Panc1 (cell line): ENCODE data around the gene ITGA11. TPM values are rescaled to one million over a fixed set of nuclear protein-coding genes. Genes with fewer than 3 reads are reported as not detected.

Experiments used
- ATAC-seq: fragments of 200-7000 bp; cut with Tn5 transposase; 2 replicates; pipeline ENCODE4 v1.9.1; 2020; ENCODE audit warnings: mild to moderate bottlenecking, moderate library complexity
- BruUV-seq: library from RNA; stranded (reverse); fragments of 400-500 nt; replicated peaks from 2 replicates; lab custom pipeline; 2021; lab: Mats Ljungman, UMichigan
- CTCF ChIA-PET: fragments of 300-600 bp; sonication (Branson Sonifier 250); formaldehyde crosslinking; loops from one replicate; lab custom pipeline; 2022; ENCODE audit warnings: antibody characterized with exemption; lab: Charles Lee
- POLR2A ChIA-PET: fragments of 300-600 bp; sonication (Branson Sonifier 250); formaldehyde crosslinking; loops from one replicate; lab custom pipeline; 2022; ENCODE audit warnings: antibody characterized with exemption; lab: Charles Lee
- DNase-seq: peaks from one replicate; pipeline ENCODE4 v3.0.0-alpha.2; 2010; ENCODE audit warnings: low read depth, low spot score
- H3K27ac ChIP-seq: 2 replicates; pipeline ENCODE4 v1.5.1; 2011; ENCODE audit warnings: mild to moderate bottlenecking, low read length, inconsistent platforms
- H3K27me3 ChIP-seq: fragments of 200-500 bp; sonication (Bioruptor generic); 2 replicates; pipeline ENCODE4 v1.6.0; 2014; ENCODE audit warnings: low read length, inconsistent platforms; ENCODE audit not compliant: control insufficient read depth, insufficient read depth
- H3K36me3 ChIP-seq: fragments of 200-500 bp; sonication (Bioruptor generic); 2 replicates; pipeline ENCODE4 v1.5.1; 2014; ENCODE audit warnings: inconsistent platforms, mild to moderate bottlenecking, low read length, moderate library complexity; ENCODE audit not compliant: control insufficient read depth, insufficient read depth
- H3K4me1 ChIP-seq: 2 replicates; pipeline ENCODE4 v1.5.1; 2011; ENCODE audit warnings: inconsistent platforms, mild to moderate bottlenecking, low read length, moderate library complexity; ENCODE audit not compliant: control insufficient read depth, insufficient read depth
- H3K4me3 ChIP-seq, 2 experiments: 2 replicates each; pipeline ENCODE4 v1.5.1; 2011 to 2012; ENCODE audit warnings: low read depth in 2 of 2, low read length in 2 of 2, mild to moderate bottlenecking in 2 of 2, inconsistent platforms in 1 of 2, moderate library complexity in 1 of 2
- H3K9me3 ChIP-seq: fragments of 200-500 bp; sonication (Bioruptor generic); 2 replicates; pipeline ENCODE4 v1.5.1; 2014; ENCODE audit warnings: low read depth, mild to moderate bottlenecking, inconsistent platforms, low read length, moderate library complexity; ENCODE audit not compliant: control insufficient read depth, insufficient read depth
- CTCF ChIP-seq: fragments of 450-650 bp; IDR thresholded peaks from 2 replicates; pipeline ENCODE4 v1.5.1; 2017; ENCODE audit warnings: mild to moderate bottlenecking
- POLR2AphosphoS5 ChIP-seq: IDR thresholded peaks from 2 replicates; pipeline ENCODE4 v1.6.1; 2012; ENCODE audit warnings: mild to moderate bottlenecking, low read depth, low read length, moderate library complexity
- REST ChIP-seq, 2 experiments: IDR thresholded peaks; 2 replicates each; pipeline ENCODE4 v1.6.1; 2011 to 2012; ENCODE audit warnings: low read depth in 2 of 2, control low read depth in 1 of 2, low read length in 1 of 2, mild to moderate bottlenecking in 1 of 2, moderate library complexity in 1 of 2; ENCODE audit not compliant: insufficient read depth in 1 of 2
- SIN3A ChIP-seq: IDR thresholded peaks from 2 replicates; pipeline ENCODE4 v1.6.1; 2012; ENCODE audit warnings: low read depth, mild to moderate bottlenecking, low read length, moderate library complexity, borderline replicate concordance; ENCODE audit not compliant: insufficient read depth
- TCF7L2 ChIP-seq: IDR thresholded peaks from 2 replicates; pipeline ENCODE4 v1.6.1; 2011; ENCODE audit warnings: mild to moderate bottlenecking, low read depth, low read length, inconsistent platforms
- in situ Hi-C: cut with HindIII; loops from 2 replicates; pipeline ENCODE4 v1.10.0; 2016; ENCODE audit warnings: low sequenced_read_pairs, low pct_unique_long_range_greater_than_20kb
- intact Hi-C: fragments of 100-400 bp; cut with micrococcal nuclease; formaldehyde crosslinking; loops from one replicate; pipeline ENCODE4 v1.10.0; 2022; ENCODE audit not compliant: unreplicated experiment
- total RNA-seq: library from RNA; stranded (reverse); gene quantifications from one replicate; pipeline ENCODE4 v1.2.1, GENCODE V29; 2021; ENCODE audit not compliant: unreplicated experiment

Gene ITGA11
- total RNA-seq, 1 experiment from 2014 or later: 0.28 TPM

- H3K27me3 ChIP-seq: no peaks in the 10 kb centered on the region
- in situ Hi-C loops (no loop called here), intact Hi-C loops (no loop called here)
- no peaks in the 10 kb centered on the region for H3K9me3 ChIP-seq
- ChIA-PET CTCF (interaction anchor here (1.3 kb wide), 1 partner anchor 51 kb away, joined by 8 read pairs; no protein-coding TSS in a partner anchor), POLR2A (interaction anchor here (0.7 kb wide), 1 partner anchor 33 kb away, joined by 9 read pairs; no protein-coding TSS in a partner anchor)
- H3K27ac ChIP-seq: no peak overlapping the region
- H3K4me1 ChIP-seq: no peaks in the 10 kb centered on the region
- ATAC-seq (no peak), DNase-seq (no peak)
- H3K4me3 ChIP-seq: no peak overlapping the region
- no TSS peak for BruUV-seq
- H3K36me3 ChIP-seq: no peaks in the 10 kb centered on the region
- no peak for TF ChIP-seq TCF7L2
- no peak for TF ChIP-seq SIN3A
- TF ChIP-seq POLR2AphosphoS5: no peak
- TF ChIP-seq REST (IDR thresholded peaks at IDR 0.05; ENCODE audit: insufficient read depth in 1 of 2, low read depth in 2 of 2, low read length in 1 of 2): no peak
- no peak for TF ChIP-seq CTCF
Observed at GRCh38 chr15:68303560-68304436, 128.2 kb downstream of the ITGA11 start.

GRCh38 chr15:68303134-68303533 lies 128.8 kb downstream of the ITGA11 start:
- no TSS peak for BruUV-seq
- Histone ChIP-seq H3K4me3 (no peak overlapping the region), H3K27me3 (no peaks in the 10 kb centered on the region), H3K4me1 (no peaks in the 10 kb centered on the region), H3K36me3 (no peaks in the 10 kb centered on the region), H3K27ac (no peak overlapping the region), H3K9me3 (no peaks in the 10 kb centered on the region)
- ATAC-seq (no peak), DNase-seq (no peak)
- CTCF ChIA-PET: no interaction called here
- POLR2A ChIA-PET: interaction anchor here (0.7 kb wide), 1 partner anchor 32 kb away, joined by 9 read pairs; no protein-coding TSS in a partner anchor
- in situ Hi-C loops: no loop called here
- TF ChIP-seq TCF7L2: no peak
- intact Hi-C loops: no loop called here

GRCh38 chr15:68302729-68303128 lies 129.2 kb downstream of the ITGA11 start:
- no peaks in the 10 kb centered on the region for H3K9me3 ChIP-seq
- BruUV-seq: no TSS peak
- ChIA-PET CTCF (no interaction called here), POLR2A (interaction anchor here (0.7 kb wide), 1 partner anchor 31 kb away, joined by 9 read pairs; no protein-coding TSS in a partner anchor)
- in situ Hi-C loops (no loop called here), intact Hi-C loops (no loop called here)
- H3K27me3 ChIP-seq: no peaks in the 10 kb centered on the region
- ATAC-seq (no peak), DNase-seq (no peak)
- no peaks in the 10 kb centered on the region for H3K4me1 ChIP-seq
- H3K27ac ChIP-seq: no peak overlapping the region
- no peak overlapping the region for H3K4me3 ChIP-seq
- no peak for TF ChIP-seq CTCF
- no peaks in the 10 kb centered on the region for H3K36me3 ChIP-seq
